Measurements from ENCODE around the gene RASGRP1.

Gene RASGRP1

DNA sequence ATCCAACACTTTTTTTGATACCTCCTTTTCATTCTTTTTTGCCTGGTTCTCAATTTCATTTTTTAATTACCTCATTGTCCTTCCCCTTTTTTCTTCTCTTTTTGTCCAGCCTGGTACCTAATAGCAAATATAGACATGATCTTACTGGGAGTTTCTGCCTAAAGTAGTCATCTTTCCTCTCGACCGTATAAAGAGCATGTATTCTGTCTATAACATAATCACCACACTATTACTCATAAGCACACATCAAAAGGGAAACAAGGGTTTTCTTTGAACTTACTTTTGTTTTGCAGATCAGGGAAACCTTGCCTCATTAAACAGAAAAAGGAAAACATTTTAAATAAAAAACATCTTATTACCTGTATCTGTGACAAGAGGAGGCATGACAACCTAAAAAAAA, 77.7 kb downstream of the RASGRP1 start:
- TF ChIP-seq CTCF (conservative IDR thresholded peaks at IDR 0.05) = no peak

DNA sequence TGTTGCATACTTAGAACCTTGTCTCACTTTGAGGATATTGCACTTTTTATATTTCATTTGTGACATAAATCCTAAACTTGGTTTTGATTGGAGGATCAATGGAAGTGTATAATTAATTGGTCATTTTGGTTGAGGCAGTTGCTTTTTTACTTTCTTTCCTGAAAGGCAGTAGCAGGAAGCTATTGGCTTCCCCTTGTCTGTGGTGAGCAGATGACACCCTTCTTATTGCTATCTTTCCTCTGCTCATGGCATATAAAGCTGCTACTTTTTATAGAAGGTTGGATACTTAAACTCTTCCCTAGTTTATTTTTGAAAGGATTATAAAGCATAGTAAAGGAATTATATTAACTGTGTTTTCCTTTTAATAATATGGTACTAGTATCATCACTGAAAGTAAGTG, 82.0 kb downstream of the RASGRP1 start:
- no peak for TF ChIP-seq CTCF (conservative IDR thresholded peaks at IDR 0.05)
- H3K27ac ChIP-seq = no peak overlapping the region

More for the DNA sequence above, 77.7 kb downstream of the RASGRP1 start:
- no peak overlapping the region for H3K27ac ChIP-seq

DNA sequence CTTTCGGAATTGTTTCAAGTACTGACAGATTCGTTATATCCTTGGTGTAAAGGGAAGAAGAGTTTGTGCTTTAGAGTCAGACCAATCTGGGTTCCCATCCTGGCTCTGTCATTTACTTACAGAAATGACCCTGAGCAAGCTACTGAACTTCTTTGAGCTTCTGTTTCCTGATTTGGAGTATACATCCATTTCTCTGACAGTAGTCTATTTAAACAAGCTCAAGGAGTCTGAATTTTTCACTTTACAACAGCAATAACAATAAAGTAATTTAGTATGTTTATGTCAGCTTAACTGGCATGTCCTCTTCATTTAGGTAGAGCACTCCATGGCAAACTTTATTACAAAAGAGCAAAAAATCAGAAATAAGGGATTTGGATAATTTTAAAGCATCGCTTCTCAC, 82.9 kb downstream of the RASGRP1 start:
- H3K27ac ChIP-seq = no peak overlapping the region
- TF ChIP-seq CTCF (conservative IDR thresholded peaks at IDR 0.05) = no peak

DNA sequence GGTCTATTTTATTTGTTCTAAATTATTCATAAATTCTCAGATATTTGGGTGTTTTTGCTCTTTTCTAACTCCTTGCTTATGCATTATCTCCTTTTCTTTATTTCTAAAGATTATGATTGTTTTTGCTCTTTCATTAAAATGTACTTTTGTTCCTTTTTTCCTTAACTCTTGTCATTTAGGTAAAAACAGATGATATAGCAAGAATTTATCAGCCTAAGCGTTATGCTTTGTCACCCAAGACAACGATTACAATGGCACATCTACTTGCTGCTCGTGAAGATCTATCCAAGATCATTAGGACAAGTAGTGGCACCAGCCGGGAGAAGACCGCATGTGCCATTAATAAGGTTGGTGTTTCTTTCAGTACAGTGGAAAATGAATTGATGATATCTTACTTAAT, 83.5 kb downstream of the RASGRP1 start:
- no peak for TF ChIP-seq CTCF (conservative IDR thresholded peaks at IDR 0.05)
- no peak overlapping the region for H3K27ac ChIP-seq

- no peak overlapping the region for H3K27ac ChIP-seq
- TF ChIP-seq CTCF (conservative IDR thresholded peaks at IDR 0.05) = no peak
These were observed 84.9 kb downstream of the RASGRP1 start for GRCh38 chr15:38479756-38480155.

GRCh38 chr15:38479266-38479665, 85.3 kb downstream of the RASGRP1 start:
- no peak for TF ChIP-seq CTCF (conservative IDR thresholded peaks at IDR 0.05)
- H3K27ac ChIP-seq = no peak overlapping the region

GRCh38 chr15:38477637-38478036, 87.0 kb downstream of the RASGRP1 start:
- TF ChIP-seq CTCF (conservative IDR thresholded peaks at IDR 0.05) = no peak
- H3K27ac ChIP-seq = no peak overlapping the region

- no peak for TF ChIP-seq CTCF (conservative IDR thresholded peaks at IDR 0.05)
- no peak overlapping the region for H3K27ac ChIP-seq
These were observed 88.5 kb downstream of the RASGRP1 start for GRCh38 chr15:38476120-38476519.

Data from VCaP (cell line).